Activated CD8-positive, alpha-beta T cell treated with anti-CD3 and anti-CD28 coated beads for 36 hours (primary cell): ENCODE data around the gene LRRC56. TPM values are rescaled to one million over a fixed set of nuclear protein-coding genes. Genes with fewer than 3 reads are reported as not detected.

Experiments
- ATAC-seq: fragments of 200-7000 bp; cut with Tn5 transposase; one replicate; pipeline ENCODE4 v1.10.0; 2021; ENCODE audit warnings: mild to moderate bottlenecking, moderate library complexity
- CTCF ChIA-PET: fragments of 350-600 bp; sonication (Branson Sonifier 250); formaldehyde crosslinking; loops from one replicate; lab custom pipeline; 2021; ENCODE audit warnings: antibody characterized with exemption; lab: Charles Lee
- POLR2A ChIA-PET: fragments of 350-600 bp; sonication (Branson Sonifier 250); formaldehyde crosslinking; loops from one replicate; lab custom pipeline; 2021; ENCODE audit warnings: antibody characterized with exemption; lab: Charles Lee
- DNase-seq: peaks from one replicate; pipeline ENCODE4 v3.0.0-alpha.2; 2020
- H3K27ac Mint-ChIP-seq: one replicate; pipeline ENCODE4 v1.8.0; 2021; ENCODE audit warnings: mild to moderate bottlenecking, mixed read lengths
- H3K27me3 Mint-ChIP-seq: one replicate; pipeline ENCODE4 v1.8.0; 2021; ENCODE audit warnings: mixed read lengths
- H3K36me3 Mint-ChIP-seq: one replicate; pipeline ENCODE4 v1.8.0; 2021; ENCODE audit warnings: low read depth, mixed read lengths
- H3K4me1 Mint-ChIP-seq: one replicate; pipeline ENCODE4 v1.8.0; 2021; ENCODE audit warnings: low read depth, mixed read lengths
- H3K4me3 Mint-ChIP-seq: one replicate; pipeline ENCODE4 v1.8.0; 2021; ENCODE audit warnings: mild to moderate bottlenecking, moderate library complexity, mixed read lengths
- H3K9me3 Mint-ChIP-seq: one replicate; pipeline ENCODE4 v1.8.0; 2021; ENCODE audit warnings: mixed read lengths
- CTCF ChIP-seq: fragments of 200-600 bp; IDR thresholded peaks from one replicate; pipeline ENCODE4 v1.8.0; 2022; ENCODE audit warnings: antibody characterized with exemption, mild to moderate bottlenecking
- intact Hi-C: fragments of 100-400 bp; cut with micrococcal nuclease; formaldehyde crosslinking; loops from one replicate; pipeline ENCODE4 v1.10.0; 2022
- total RNA-seq, 2 experiments: library from RNA; stranded (reverse); gene quantifications; one replicate each; pipeline ENCODE4 v1.2.3, GENCODE V29; 2021

Gene LRRC56
- total RNA-seq, 2 experiments from 2014 or later = 0.67 to 0.99 TPM

GRCh38 chr11:592918-593317 lies 55.6 kb downstream of the LRRC56 start:
- no peak for DNase-seq
- Mint-ChIP-seq H3K27ac (no peak overlapping the region), H3K4me1 (peaks cover 22% of the 10 kb centered on the region), H3K9me3 (no peaks in the 10 kb centered on the region), H3K4me3 (no peak overlapping the region), H3K36me3 (peaks cover 46% of the 10 kb centered on the region), H3K27me3 (no peaks in the 10 kb centered on the region)
- TF ChIP-seq CTCF = no peak
- intact Hi-C loops = no loop called here
- POLR2A ChIA-PET = interaction anchor here (1.0 kb wide), 1 partner anchor 42 kb away, joined by 3 read pairs; no protein-coding TSS in a partner anchor
- CTCF ChIA-PET = no interaction called here
- ATAC-seq = no peak

GRCh38 chr11:593347-593746 lies 56.0 kb downstream of the LRRC56 start:
- no peaks in the 10 kb centered on the region for H3K9me3 Mint-ChIP-seq
- no peak for DNase-seq
- H3K36me3 Mint-ChIP-seq = peaks cover 46% of the 10 kb centered on the region
- no peak for ATAC-seq
- H3K4me1 Mint-ChIP-seq = peaks cover 20% of the 10 kb centered on the region
- intact Hi-C loops = no loop called here
- POLR2A ChIA-PET = interaction anchor here (1.0 kb wide), 1 partner anchor 43 kb away, joined by 3 read pairs; no protein-coding TSS in a partner anchor
- H3K27me3 Mint-ChIP-seq = no peaks in the 10 kb centered on the region
- no peak overlapping the region for H3K4me3 Mint-ChIP-seq
- TF ChIP-seq CTCF = no peak
- CTCF ChIA-PET = no interaction called here
- no peak overlapping the region for H3K27ac Mint-ChIP-seq

DNA sequence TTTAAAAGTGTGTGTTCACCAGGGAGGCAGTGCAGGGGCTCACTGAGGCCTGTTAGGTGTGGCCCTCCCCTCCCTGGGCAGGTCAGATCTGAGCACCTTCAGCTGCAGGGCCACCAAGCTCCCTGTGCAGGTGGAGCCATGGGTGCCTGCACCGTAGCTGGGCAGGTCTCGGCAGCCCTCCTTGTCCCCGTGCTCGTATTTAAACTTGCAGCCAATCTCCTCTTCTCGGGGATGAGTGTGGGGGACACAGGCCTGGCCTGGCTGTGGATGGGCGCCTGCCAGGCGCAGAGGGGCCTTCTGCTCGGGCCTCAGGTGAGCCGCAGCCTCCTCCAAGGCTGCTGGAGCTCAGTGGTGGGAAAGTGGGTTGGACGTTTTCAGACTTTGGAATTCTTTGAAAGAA lies 58.1 kb downstream of the LRRC56 start:
- ATAC-seq (no peak), DNase-seq (no peak)
- CTCF ChIA-PET = interaction anchor here (1.2 to 1.5 kb wide), 2 partner anchors 10 to 18 kb away, joined by 3 read pairs; no protein-coding TSS in a partner anchor
- Mint-ChIP-seq H3K27me3 (no peaks in the 10 kb centered on the region), H3K4me3 (no peak overlapping the region), H3K36me3 (peaks cover 44% of the 10 kb centered on the region), H3K27ac (no peak overlapping the region), H3K4me1 (peaks cover 12% of the 10 kb centered on the region), H3K9me3 (no peaks in the 10 kb centered on the region)
- no peak for TF ChIP-seq CTCF
- POLR2A ChIA-PET = interaction anchor here (1.4 kb wide), 1 partner anchor 20 kb away, joined by 6 read pairs; the partner anchor contains the start of gene IRF7
- intact Hi-C loops = no loop called here

- H3K36me3 Mint-ChIP-seq = peaks cover 40% of the 10 kb centered on the region
- no peaks in the 10 kb centered on the region for H3K27me3 Mint-ChIP-seq
- ATAC-seq (peak; percentile 42), DNase-seq (peak; percentile 54)
- intact Hi-C loops = no loop called here
- no peak overlapping the region for H3K4me3 Mint-ChIP-seq
- H3K4me1 Mint-ChIP-seq = peaks cover 12% of the 10 kb centered on the region
- TF ChIP-seq CTCF = no peak
- H3K27ac Mint-ChIP-seq = peak overlapping the region; percentile 49
- ChIA-PET POLR2A (interaction anchor here (0.6 to 1.4 kb wide), 3 partner anchors 16 to 39 kb away, joined by 3 to 6 read pairs (median 3); partner anchors contain the start of gene IRF7), CTCF (interaction anchor here (0.8 to 1.2 kb wide), 2 partner anchors 9 to 11 kb away, joined by 3 to 4 read pairs; no protein-coding TSS in a partner anchor)
- H3K9me3 Mint-ChIP-seq = no peaks in the 10 kb centered on the region
Observed at GRCh38 chr11:596374-596773, 59.0 kb downstream of the LRRC56 start.

DNA sequence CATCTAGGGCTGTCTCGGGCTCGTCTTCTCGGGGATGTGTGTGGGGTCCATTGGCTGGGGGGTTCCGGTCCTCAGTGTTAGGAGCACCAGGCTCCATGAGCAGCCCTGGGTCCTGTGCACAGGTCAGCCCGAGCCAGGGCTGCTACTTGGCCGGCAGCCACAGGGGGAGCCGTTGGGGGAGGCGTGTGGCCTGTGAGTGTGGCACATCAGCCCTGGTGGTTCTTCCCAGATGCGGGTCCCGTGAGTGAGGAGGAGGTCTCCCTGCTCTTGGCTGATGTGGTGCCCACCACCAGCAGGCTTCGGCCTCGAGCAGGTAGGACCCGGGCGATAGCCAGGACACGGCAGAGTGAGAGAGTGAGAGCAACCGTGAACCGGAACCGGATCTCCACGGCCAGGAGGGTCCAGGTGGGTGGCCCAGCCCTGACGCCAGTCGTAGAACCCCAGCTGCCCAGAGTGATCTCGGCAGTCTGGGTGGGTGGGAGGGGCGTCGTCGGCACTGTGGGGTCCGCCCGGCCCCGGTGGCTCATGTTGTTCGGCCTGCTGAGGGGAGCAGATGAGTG lies 59.9 kb downstream of the LRRC56 start:
- TF ChIP-seq CTCF = no peak
- intact Hi-C loops = no loop called here
- Mint-ChIP-seq H3K9me3 (no peaks in the 10 kb centered on the region), H3K4me1 (peaks cover 12% of the 10 kb centered on the region), H3K4me3 (no peak overlapping the region), H3K27me3 (no peaks in the 10 kb centered on the region), H3K36me3 (peaks cover 46% of the 10 kb centered on the region), H3K27ac (no peak overlapping the region)
- no peak for DNase-seq
- peak; percentile 37 for ATAC-seq
- CTCF ChIA-PET = no interaction called here
- POLR2A ChIA-PET = interaction anchor here (1.0 kb wide), 1 partner anchor 39 kb away, joined by 3 read pairs; no protein-coding TSS in a partner anchor
